ENCODE measurements around the gene CCT7. TPM values are rescaled to one million over a fixed set of nuclear protein-coding genes. Genes with fewer than 3 reads are reported as not detected.

Gene CCT7
- total RNA-seq, 1 donor from 2014 or later = 295 TPM

DNA sequence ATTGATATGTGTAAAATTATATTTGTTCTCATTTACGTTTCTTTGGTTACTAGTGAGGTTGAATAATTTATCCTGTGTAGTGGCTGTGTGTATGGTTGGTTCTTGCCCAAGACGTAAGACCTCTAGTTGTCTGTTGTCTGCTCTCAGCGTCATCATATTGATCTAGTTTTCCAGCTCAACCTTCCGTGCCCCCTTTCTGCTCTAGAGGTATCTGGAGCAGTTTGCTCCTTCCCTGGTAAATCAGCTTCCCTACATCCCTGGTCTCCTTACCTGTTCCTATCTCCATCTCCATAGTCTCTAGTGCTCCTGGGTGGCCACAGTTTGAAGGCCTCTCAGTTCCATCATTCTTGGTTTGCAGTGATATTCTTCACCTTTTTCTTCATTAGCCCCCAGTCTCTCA is 18.9 kb upstream of the CCT7 start:
- ChIA-PET CTCF (no interaction called here), POLR2A (interaction anchor here (0.6 to 1.7 kb wide), 4 partner anchors 19 to 144 kb away, joined by 4 to 25 read pairs (median 4); partner anchors contain the start of genes CCT7, PRADC1 and SFXN5)
- Mint-ChIP-seq H3K4me3 (peak overlapping the region; percentile 87), H3K4me1 (peaks cover 32% of the 10 kb centered on the region), H3K9me3 (no peaks in the 10 kb centered on the region), H3K27ac (peak overlapping the region; percentile 80), H3K27me3 (no peaks in the 10 kb centered on the region), H3K36me3 (ENCODE audit: low read depth) (peaks cover 12% of the 10 kb centered on the region)
- DNase-seq = no peak
- no peak for ATAC-seq (ENCODE audit: low read depth)
- no peak for TF ChIP-seq CTCF (IDR thresholded peaks at IDR 0.05)
- intact Hi-C loops (cut with micrococcal nuclease) = no loop called here

DNA sequence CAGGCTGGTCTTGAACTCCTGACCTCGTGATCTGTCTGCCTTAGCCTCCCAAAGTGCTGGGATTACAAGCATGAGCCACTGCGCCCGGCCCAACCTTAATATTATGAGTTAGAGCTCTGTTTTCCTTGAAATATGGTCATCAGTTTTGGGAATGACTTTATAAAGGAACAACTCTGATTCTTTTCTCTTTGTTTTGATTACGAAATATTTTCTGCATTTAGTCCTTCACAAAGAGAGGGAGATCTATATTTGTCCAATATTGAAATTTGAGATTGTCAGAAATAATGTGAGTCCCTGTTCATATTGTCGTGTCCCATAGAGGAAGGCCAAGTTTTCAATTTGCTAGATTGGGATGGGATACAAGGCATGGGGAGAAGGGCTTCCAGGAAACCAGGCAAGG is 16.9 kb upstream of the CCT7 start:
- Mint-ChIP-seq H3K36me3 (ENCODE audit: low read depth) (peaks cover 29% of the 10 kb centered on the region), H3K27ac (no peak overlapping the region), H3K4me1 (peaks cover 32% of the 10 kb centered on the region), H3K27me3 (no peaks in the 10 kb centered on the region), H3K9me3 (no peaks in the 10 kb centered on the region), H3K4me3 (no peak overlapping the region)
- POLR2A ChIA-PET = interaction anchor here (0.6 kb wide), 1 partner anchor 40 kb away, joined by 4 read pairs; no protein-coding TSS in a partner anchor
- CTCF ChIA-PET = no interaction called here
- TF ChIP-seq CTCF (IDR thresholded peaks at IDR 0.05) = no peak
- no peak for DNase-seq
- no peak for ATAC-seq (ENCODE audit: low read depth)
- intact Hi-C loops (cut with micrococcal nuclease) = no loop called here

DNA sequence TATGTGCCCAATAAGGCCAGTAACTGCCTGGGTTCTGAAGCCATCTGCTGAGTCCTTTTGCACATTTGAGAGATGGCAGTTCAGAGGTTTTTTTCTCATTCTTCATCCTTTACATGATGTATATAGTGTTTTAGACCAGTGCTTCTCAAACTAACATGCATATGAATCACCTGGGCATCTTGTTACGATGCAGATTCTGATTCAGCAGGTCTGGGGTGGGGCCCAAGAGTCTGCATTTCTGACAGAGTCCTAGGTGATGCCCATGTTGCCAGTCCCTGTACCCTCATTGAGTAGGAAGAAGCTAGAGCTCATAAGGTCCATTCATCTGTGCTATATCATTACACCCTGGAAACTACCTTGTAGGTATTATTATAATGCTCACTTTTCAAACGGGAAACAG is 16.3 kb upstream of the CCT7 start:
- ChIA-PET POLR2A (no interaction called here), CTCF (no interaction called here)
- Mint-ChIP-seq H3K4me1 (peaks cover 28% of the 10 kb centered on the region), H3K9me3 (no peaks in the 10 kb centered on the region), H3K36me3 (ENCODE audit: low read depth) (peaks cover 35% of the 10 kb centered on the region), H3K27ac (no peak overlapping the region), H3K27me3 (no peaks in the 10 kb centered on the region), H3K4me3 (no peak overlapping the region)
- intact Hi-C loops (cut with micrococcal nuclease) = no loop called here
- no peak for TF ChIP-seq CTCF (IDR thresholded peaks at IDR 0.05)
- no peak for DNase-seq
- ATAC-seq (ENCODE audit: low read depth) = no peak

DNA sequence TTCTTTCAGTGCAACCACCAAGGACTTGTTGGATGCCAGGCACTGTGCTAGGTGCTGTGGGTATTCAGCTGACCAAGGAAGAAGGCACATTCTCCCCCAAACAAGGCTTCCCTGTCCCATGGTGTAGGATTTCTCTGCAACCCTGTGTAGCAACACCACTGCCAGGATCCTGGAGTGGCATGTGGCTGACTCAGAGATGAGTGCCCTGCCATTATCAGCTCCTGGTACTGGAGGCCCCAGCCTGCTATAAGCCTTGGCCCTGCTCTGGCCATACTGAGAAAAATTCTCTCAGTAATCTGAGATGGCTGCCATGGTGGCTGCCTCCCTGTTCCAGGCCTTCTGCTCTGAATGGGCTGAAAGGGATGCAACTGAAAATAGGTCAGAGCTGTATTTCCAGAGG is 15.8 kb upstream of the CCT7 start:
- TF ChIP-seq CTCF (IDR thresholded peaks at IDR 0.05) = no peak
- Mint-ChIP-seq H3K36me3 (ENCODE audit: low read depth) (peaks cover 39% of the 10 kb centered on the region), H3K4me3 (no peak overlapping the region), H3K4me1 (peaks cover 23% of the 10 kb centered on the region), H3K27ac (no peak overlapping the region), H3K9me3 (no peaks in the 10 kb centered on the region), H3K27me3 (no peaks in the 10 kb centered on the region)
- POLR2A ChIA-PET = interaction anchor here (1.5 kb wide), 1 partner anchor 16 kb away, joined by 3 read pairs; the partner anchor contains the start of gene CCT7
- intact Hi-C loops (cut with micrococcal nuclease) = no loop called here
- no peak for DNase-seq
- CTCF ChIA-PET = no interaction called here
- no peak for ATAC-seq (ENCODE audit: low read depth)

DNA sequence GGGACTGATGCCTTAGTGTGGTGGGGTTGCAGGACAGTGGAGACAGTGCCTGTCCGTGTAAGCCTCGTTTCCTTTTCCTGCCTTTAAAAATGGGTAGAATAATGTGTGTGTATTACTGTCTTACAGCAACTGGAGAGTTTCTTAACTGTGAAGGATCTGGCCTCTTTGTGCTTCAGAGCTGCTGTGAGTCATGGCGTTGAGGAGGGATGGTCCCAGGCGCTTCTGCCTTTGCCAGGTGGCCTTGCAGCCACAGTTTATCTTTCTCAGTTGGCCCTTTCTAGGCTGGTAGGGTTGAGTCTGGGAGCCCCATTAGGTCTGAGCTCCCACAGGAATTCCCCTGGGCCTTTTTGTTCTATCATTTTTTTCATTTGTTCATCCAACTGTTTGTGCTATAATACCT is 10.3 kb upstream of the CCT7 start:
- Mint-ChIP-seq H3K27me3 (no peaks in the 10 kb centered on the region), H3K4me3 (no peak overlapping the region), H3K9me3 (no peaks in the 10 kb centered on the region), H3K4me1 (no peaks in the 10 kb centered on the region), H3K27ac (no peak overlapping the region), H3K36me3 (ENCODE audit: low read depth) (peaks cover 65% of the 10 kb centered on the region)
- POLR2A ChIA-PET = no interaction called here
- DNase-seq = no peak
- no peak for ATAC-seq (ENCODE audit: low read depth)
- CTCF ChIA-PET = interaction anchor here (1.2 kb wide), 1 partner anchor 11 kb away, joined by 3 read pairs; no protein-coding TSS in a partner anchor
- intact Hi-C loops (cut with micrococcal nuclease) = no loop called here
- no peak for TF ChIP-seq CTCF (IDR thresholded peaks at IDR 0.05)
